GM12891 (cell line): ENCODE results near the gene SPACA4.

Experiments
- PAX5 ChIP-seq: IDR thresholded peaks from 2 replicates; pipeline ENCODE4 v1.6.1; 2011; ENCODE audit warnings: low read length, moderate library complexity, mild to moderate bottlenecking; ENCODE audit not compliant: insufficient read depth, severe bottlenecking
- POLR2A ChIP-seq: IDR thresholded peaks from 2 replicates; pipeline ENCODE4 v1.6.1; 2011; ENCODE audit warnings: low read depth, low read length, control low read depth
- POLR2AphosphoS5 ChIP-seq: IDR thresholded peaks from 2 replicates; pipeline ENCODE4 v1.6.1; 2011; ENCODE audit warnings: low read depth, low read length, control low read depth
- SPI1 ChIP-seq: IDR thresholded peaks from 2 replicates; pipeline ENCODE4 v1.6.1; 2011; ENCODE audit warnings: low read depth, low read length, control low read depth
- TAF1 ChIP-seq: IDR thresholded peaks from 2 replicates; pipeline ENCODE4 v1.6.1; 2011; ENCODE audit warnings: low read depth, low read length, control low read depth

DNA sequence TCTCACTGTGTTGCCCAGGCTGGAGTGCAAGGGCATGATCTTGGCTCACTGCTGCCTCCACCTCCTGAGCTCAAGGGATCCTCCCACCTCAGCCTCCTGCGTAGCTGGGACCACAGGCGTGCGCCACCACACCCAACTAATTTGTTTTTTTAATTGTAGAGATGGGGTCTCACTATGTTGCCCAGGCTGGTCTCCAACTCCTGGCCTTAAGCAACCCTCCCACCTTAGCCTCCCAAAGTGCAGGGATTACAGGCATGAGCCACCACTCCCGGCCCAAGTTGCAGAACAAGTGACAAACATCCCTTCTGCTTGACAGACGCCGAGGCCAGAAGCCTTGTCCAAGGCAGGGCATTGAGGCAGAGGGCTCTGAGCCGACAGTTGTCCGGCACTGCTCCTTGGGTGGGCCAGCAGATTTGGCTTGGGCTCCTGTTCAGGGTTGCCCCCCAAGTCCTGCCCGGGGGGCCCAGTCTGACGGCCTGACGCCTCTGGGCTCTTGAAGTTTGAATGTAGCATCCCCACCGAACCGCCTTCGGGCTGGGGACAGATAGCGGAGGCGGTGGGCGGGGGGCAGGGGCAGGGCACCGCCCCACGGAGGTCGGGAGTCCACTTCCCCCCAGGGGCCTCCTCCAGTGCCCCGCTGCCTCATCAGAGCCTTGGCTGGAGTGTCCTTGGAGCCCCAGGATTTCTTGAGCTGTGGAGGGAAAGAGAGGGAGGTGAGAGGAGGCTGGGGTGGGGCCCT lies 5.7 kb upstream of the SPACA4 start:
- TF ChIP-seq POLR2A (no peak), TAF1 (no peak), POLR2AphosphoS5 (no peak), SPI1 (no peak), PAX5 (no peak)
